Measurements from ENCODE around the gene GLP1R. TPM values are rescaled to one million over a fixed set of nuclear protein-coding genes. Genes with fewer than 3 reads are reported as not detected.

The GLP1R gene
- polyA plus RNA-seq, 1 of the 3 experiments (the other 2 are of a cell fraction): not detected

GRCh38 chr6:39087197-39087596 lies 38.6 kb downstream of the GLP1R start:
- no peaks in the 10 kb centered on the region for H3F3A ChIP-seq (replicated peaks; ENCODE audit: insufficient read depth)
- ChIA-PET CTCF (interaction anchor here (1.2 to 2.0 kb wide), 6 partner anchors 10 to 215 kb away, joined by 3 to 15 read pairs (median 4); no protein-coding TSS in a partner anchor), POLR2A (no interaction called here)
- H3K4me2 ChIP-seq: no peak overlapping the region
- no peaks in the 10 kb centered on the region for H4K20me1 ChIP-seq (ENCODE audit: insufficient read depth)
- H3K9me2 ChIP-seq: no peaks in the 10 kb centered on the region
- H3K9me3 ChIP-seq: no peaks in the 10 kb centered on the region
- H3K4me1 ChIP-seq (ENCODE audit: control insufficient read depth in 1 of 2, insufficient read depth in 2 of 2, low read depth in 1 of 2, low read length in 1 of 2): peaks cover 0 to 14% of the 10 kb centered on the region in 2 experiments; a peak in 1 of 4 replicates
- no peaks in the 10 kb centered on the region for H3K79me2 ChIP-seq (ENCODE audit: insufficient read depth)
- 43% methylated on average over 7 of the region's 7 CpGs for WGBS (ENCODE audit: low lambda C conversion rate)
- no peaks in the 10 kb centered on the region for H3K27me3 ChIP-seq (ENCODE audit: insufficient read depth)
- H3K36me3 ChIP-seq (replicated peaks in 1 of 2; ENCODE audit: control insufficient read depth in 1 of 2, insufficient read depth in 2 of 2, low read length in 1 of 2): no peaks in the 10 kb centered on the region
- TF ChIP-seq REST (IDR thresholded peaks at IDR 0.05; ENCODE audit: low read depth, low read length): no peak
- no peak overlapping the region for H3K4me3 ChIP-seq (ENCODE audit: low read depth in 2 of 2, low read length in 1 of 2)
- no peak overlapping the region for H3K9ac ChIP-seq
- no peak for DNase-seq
- H2AFZ ChIP-seq (ENCODE audit: low read depth): no peak overlapping the region
- H3K27ac ChIP-seq (ENCODE audit: low read depth in 2 of 2, low read length in 1 of 2): no peak overlapping the region

GRCh38 chr6:39088331-39088730 lies 39.8 kb downstream of the GLP1R start:
- H3K27me3 ChIP-seq (ENCODE audit: insufficient read depth): no peaks in the 10 kb centered on the region
- H2AFZ ChIP-seq (ENCODE audit: low read depth): no peak overlapping the region
- 41% methylated on average over 4 of the region's 4 CpGs for WGBS (ENCODE audit: low lambda C conversion rate)
- no peak for DNase-seq
- no peaks in the 10 kb centered on the region for H4K20me1 ChIP-seq (ENCODE audit: insufficient read depth)
- no peak overlapping the region for H3K9ac ChIP-seq
- H3K27ac ChIP-seq (ENCODE audit: low read depth in 2 of 2, low read length in 1 of 2): no peak overlapping the region
- POLR2A ChIA-PET: interaction anchor here (1.4 kb wide), 1 partner anchor 14 kb away, joined by 3 read pairs; no protein-coding TSS in a partner anchor
- H3K4me2 ChIP-seq: no peak overlapping the region
- CTCF ChIA-PET: interaction anchor here (1.2 to 6.6 kb wide), 6 partner anchors 10 to 216 kb away, joined by 3 to 52 read pairs (median 7); no protein-coding TSS in a partner anchor
- peaks cover 0 to 10% of the 10 kb centered on the region in 2 experiments; a peak in 1 of 4 replicates for H3K4me1 ChIP-seq (ENCODE audit: control insufficient read depth in 1 of 2, insufficient read depth in 2 of 2, low read depth in 1 of 2, low read length in 1 of 2)
- no peaks in the 10 kb centered on the region for H3F3A ChIP-seq (replicated peaks; ENCODE audit: insufficient read depth)
- no peaks in the 10 kb centered on the region for H3K9me2 ChIP-seq
- no peaks in the 10 kb centered on the region for H3K36me3 ChIP-seq (replicated peaks in 1 of 2; ENCODE audit: control insufficient read depth in 1 of 2, insufficient read depth in 2 of 2, low read length in 1 of 2)
- no peaks in the 10 kb centered on the region for H3K79me2 ChIP-seq (ENCODE audit: insufficient read depth)
- TF ChIP-seq RAD21 (IDR thresholded peaks at IDR 0.05; ENCODE audit: low read length) (peak; percentile 27), IRF3 (IDR thresholded peaks at IDR 0.05; ENCODE audit: low read depth, low read length) (no peak), CTCF (IDR thresholded peaks at IDR 0.05) (peak; percentile 29), REST (IDR thresholded peaks at IDR 0.05; ENCODE audit: low read depth, low read length) (peak; percentile 91)
- no peaks in the 10 kb centered on the region for H3K9me3 ChIP-seq
- H3K4me3 ChIP-seq (ENCODE audit: low read depth in 2 of 2, low read length in 1 of 2): no peak overlapping the region

Measured in SK-N-SH (cell line).